K562 (cell line): ENCODE results near the gene NKX6-2. TPM values are rescaled to one million over a fixed set of nuclear protein-coding genes. Genes with fewer than 3 reads are reported as not detected.

Experiments
- ATAC-seq: fragments of 200-7000 bp; cut with Tn5 transposase; 3 replicates; pipeline ENCODE4 v1.9.1; 2020; ENCODE audit warnings: moderate library complexity
- BruUV-seq: library from RNA; stranded (reverse); fragments of 400-500 nt; replicated peaks from 2 replicates; lab custom pipeline; 2021; lab: Mats Ljungman, UMichigan
- CTCF ChIA-PET: fragments of 300-600 bp; formaldehyde crosslinking; extraction: SDS; loops from one replicate; lab custom pipeline; 2021; ENCODE audit warnings: low intra/inter-chr PET ratio; lab: Yijun Ruan, JAX
- POLR2A ChIA-PET: fragments of 300-600, 350-650 bp; sonication (Branson Sonifier 250); formaldehyde crosslinking; extraction: SDS; loops from one replicate; lab custom pipeline; 2021; ENCODE audit warnings: antibody characterized with exemption, inconsistent platforms; lab: Yijun Ruan, JAX
- DNase-seq, 4 experiments: peaks; one replicate each; pipeline versions ENCODE4 v3.0.0 to v3.0.0-alpha.2; 2011 to 2018; ENCODE audit warnings: low spot score in 3 of 4, mixed read lengths in 3 of 4; ENCODE audit errors: extremely low read depth in 1 of 4
- FAIRE-seq: peaks from 2 replicates; lab custom pipeline; 2011; peaks lifted over from hg19 to GRCh38; lab: Jason Lieb, UNC
- H2AFZ ChIP-seq: 2 replicates; pipeline ENCODE4 v1.6.0; 2011; ENCODE audit warnings: low read depth, low read length, control low read depth, inconsistent platforms
- H3K27ac ChIP-seq: fragments of 200-600 bp; 3 replicates; pipeline ENCODE4 v1.8.0; 2011; ENCODE audit warnings: low read depth, mild to moderate bottlenecking, control low read depth, inconsistent platforms, low read length, moderate library complexity, mixed read lengths; ENCODE audit errors: extremely low read depth
- H3K27me3 ChIP-seq, 2 experiments: fragments of 300-600 bp in 1 of 2; 2 replicates in 1 of 2; 3 replicates in 1 of 2; pipeline versions ENCODE4 v1.6.0 to v1.8.0; 2011; ENCODE audit warnings: inconsistent platforms in 2 of 2, low read length in 2 of 2, mild to moderate bottlenecking in 1 of 2, mixed read lengths in 1 of 2, moderate library complexity in 1 of 2; ENCODE audit not compliant: control insufficient read depth in 2 of 2, insufficient read depth in 2 of 2
- H3K36me3 ChIP-seq: fragments of 300-600 bp; 3 replicates; pipeline ENCODE4 v1.8.0; 2011; ENCODE audit warnings: mild to moderate bottlenecking, low read length, inconsistent platforms; ENCODE audit not compliant: control insufficient read depth, insufficient read depth
- H3K4me1 ChIP-seq, 2 experiments: fragments of 200-600 bp in 1 of 2; replicated peaks in 1 of 2; 2 replicates in 1 of 2; 3 replicates in 1 of 2; pipeline versions ENCODE4 v1.5.1 to v1.8.0; 2011; ENCODE audit warnings: inconsistent platforms in 2 of 2, low read length in 2 of 2, mild to moderate bottlenecking in 1 of 2, mixed read lengths in 1 of 2, moderate library complexity in 1 of 2; ENCODE audit not compliant: control insufficient read depth in 2 of 2, insufficient read depth in 2 of 2
- H3K4me2 ChIP-seq: 2 replicates; pipeline ENCODE4 v1.6.1; 2011; ENCODE audit warnings: low read length, control low read depth, inconsistent platforms, mixed read lengths; ENCODE audit not compliant: insufficient read depth
- H3K4me3 ChIP-seq: fragments of 200-600 bp; sonication (generic), shearing (Covaris generic); 2 replicates; pipeline ENCODE4 v1.5.1; 2016; ENCODE audit warnings: control low read depth, inconsistent platforms
- H3K79me2 ChIP-seq: fragments of 200-600 bp; 3 replicates; pipeline ENCODE4 v1.8.0; 2011; ENCODE audit warnings: low read length, inconsistent platforms; ENCODE audit not compliant: control insufficient read depth, insufficient read depth
- H3K9ac ChIP-seq, 2 experiments: 2 replicates each; pipeline versions ENCODE4 v1.6.0 to v1.6.1; 2011; ENCODE audit warnings: low read depth in 2 of 2, low read length in 2 of 2, control low read depth in 1 of 2, inconsistent platforms in 1 of 2, mild to moderate bottlenecking in 1 of 2, mixed read lengths in 1 of 2; ENCODE audit not compliant: insufficient read depth in 1 of 2
- H3K9me1 ChIP-seq: one replicate; pipeline ENCODE4 v1.6.0; 2011; ENCODE audit warnings: inconsistent platforms, mild to moderate bottlenecking, low read length, moderate library complexity; ENCODE audit not compliant: control insufficient read depth, insufficient read depth
- H3K9me3 ChIP-seq: replicated peaks from 2 replicates; pipeline ENCODE4 v1.5.1; 2011; ENCODE audit warnings: low read depth, low read length, inconsistent platforms; ENCODE audit not compliant: control insufficient read depth, insufficient read depth
- H4K20me1 ChIP-seq: replicated peaks from 2 replicates; pipeline ENCODE4 v1.6.1; 2011; ENCODE audit warnings: low read length, inconsistent platforms, mixed read lengths; ENCODE audit not compliant: control insufficient read depth, insufficient read depth
- CAMTA2 ChIP-seq: fragments of 250-450 bp; sonication (Bioruptor Pico); conservative IDR thresholded peaks from 2 replicates; pipeline ENCODE4 v1.5.1; 2022
- CEBPG ChIP-seq, 3 experiments: fragments of 200-800 bp in 1 of 3; sonication (Bioruptor generic) in 1 of 3; sonication (generic) in 1 of 3; formaldehyde crosslinking in 1 of 3; IDR thresholded peaks in 2 of 3; conservative IDR thresholded peaks in 1 of 3; 2 replicates each; pipeline versions ENCODE4 v1.6.1 to v1.8.0; 2016 to 2022; ENCODE audit warnings: missing compliant biosample characterization in 2 of 3, missing genetic modification characterization in 2 of 3, mild to moderate bottlenecking in 1 of 3, missing genetic modification reagents in 1 of 3
- CTBP1 ChIP-seq: fragments of 450-650 bp; IDR thresholded peaks from 2 replicates; pipeline ENCODE4 v1.6.1; 2016; ENCODE audit warnings: borderline replicate concordance
- HCFC1 ChIP-seq: IDR thresholded peaks from 2 replicates; pipeline ENCODE4 v1.6.1; 2012; ENCODE audit warnings: low read depth, low read length, improper control_type of control experiment
- HLTF ChIP-seq: fragments of 450-650 bp; IDR thresholded peaks from 2 replicates; pipeline ENCODE4 v1.6.1; 2016
- HMBOX1 ChIP-seq: sonication (generic); IDR thresholded peaks from 2 replicates; pipeline ENCODE4 v1.6.1; 2016
- IRF9 ChIP-seq: fragments of 450-650 bp; IDR thresholded peaks from 2 replicates; pipeline ENCODE4 v1.6.1; 2016; ENCODE audit warnings: missing biosample characterization, missing genetic modification characterization
- KAT8 ChIP-seq: fragments of 450-650 bp; IDR thresholded peaks from 2 replicates; pipeline ENCODE4 v1.6.1; 2016; ENCODE audit warnings: low read depth, mild to moderate bottlenecking
- PHTF2 ChIP-seq: fragments of 250-450 bp; sonication (Bioruptor Pico); IDR thresholded peaks from 2 replicates; pipeline ENCODE4 v1.5.0; 2021; ENCODE audit warnings: mild to moderate bottlenecking
- PREB ChIP-seq: sonication (generic); formaldehyde crosslinking; IDR thresholded peaks from 2 replicates; pipeline ENCODE4 v1.8.1; 2023; ENCODE audit warnings: mild to moderate bottlenecking, missing genetic modification reagents
- PYGO2 ChIP-seq: fragments of 450-650 bp; IDR thresholded peaks from 2 replicates; pipeline ENCODE4 v1.6.1; 2016; ENCODE audit warnings: mild to moderate bottlenecking, missing genetic modification characterization, moderate library complexity, missing compliant biosample characterization
- STAT5A ChIP-seq: IDR thresholded peaks from 2 replicates; pipeline ENCODE4 v1.6.1; 2012; ENCODE audit warnings: low read length, inconsistent platforms, borderline replicate concordance
- TCF7 ChIP-seq: sonication (generic); IDR thresholded peaks from 2 replicates; pipeline ENCODE4 v1.6.1; 2016; ENCODE audit warnings: antibody characterized with exemption, borderline replicate concordance
- ZNF551 ChIP-seq: fragments of 250-450 bp; sonication (Bioruptor Pico); IDR thresholded peaks from 2 replicates; pipeline ENCODE4 v1.5.0; 2021; ENCODE audit warnings: mild to moderate bottlenecking, moderate library complexity
- WGBS: fragments of 100-300 bp; shearing (Covaris generic); methylation state at CpG from one replicate; pipeline ENCODE4 v1.1.6; 2016; ENCODE audit warnings: low coverage, mixed read lengths; ENCODE audit not compliant: insufficient coverage; ENCODE audit errors: missing lambda C conversion rate; 5-methylcytosine and 5-hydroxymethylcytosine counted together
- in situ Hi-C: fragments of 300-500 bp; cut with MboI; formaldehyde crosslinking; loops from 4 replicates; pipeline ENCODE4 v1.15.0; 2018; ENCODE audit warnings: inconsistent platforms, mixed read lengths
- intact Hi-C: fragments of 100-400 bp; cut with micrococcal nuclease; formaldehyde crosslinking; loops from 2 replicates; pipeline ENCODE4 v1.14.2; 2022
- polyA plus RNA-seq, 8 experiments: library from polyadenylated mRNA; depleted of rRNA in 4 of 8; stranded (reverse) in 5 of 8; unstranded in 3 of 8; fragments of >200 nt; fragmentation: Nextera tagmentation in 2 of 8; fragmentation: Illumina TruSeq in 1 of 8; extraction: Ambion mirVana in 2 of 8; extraction: Trizol in 1 of 8; gene quantifications; 2 replicates each; pipeline versions ENCODE4 v1.2.1 to v1.2.3, GENCODE V29; 2011 to 2014; ENCODE audit warnings: inconsistent platforms in 1 of 8, missing spikeins in 1 of 8
- total RNA-seq, 7 experiments: library from RNA; depleted of rRNA in 6 of 7; stranded (reverse); fragments of >200 nt in 6 of 7; fragmentation: Illumina TruSeq in 2 of 7; extraction: Trizol in 2 of 7; gene quantifications; 2 replicates each; pipeline versions ENCODE4 v1.2.1 to v1.2.3, GENCODE V29; 2011 to 2021; ENCODE audit warnings: low replicate concordance in 1 of 7
- TF ChIP-seq, protein P1 (sequence below): fragments of 250-450 bp; sonication (Bioruptor Pico); IDR thresholded peaks from 2 replicates; pipeline ENCODE4 v1.8.0; 2021; ENCODE audit warnings: borderline replicate concordance, mild to moderate bottlenecking, moderate library complexity; ENCODE audit not compliant: poor library complexity, severe bottlenecking
- TF ChIP-seq, protein P2 (sequence below): fragments of 450-650 bp; IDR thresholded peaks from 2 replicates; pipeline ENCODE4 v1.6.1; 2017; ENCODE audit warnings: antibody characterized with exemption
- TF ChIP-seq, protein P3 (sequence below): sonication (generic); formaldehyde crosslinking; IDR thresholded peaks from 2 replicates; pipeline ENCODE4 v1.8.1; 2023; ENCODE audit warnings: mild to moderate bottlenecking, missing genetic modification reagents, moderate library complexity

Gene NKX6-2
- total and polyA plus RNA-seq, 9 of the 15 experiments (the other 6 are each of a cell fraction or from before 2014, with no cell fraction given), result 1.0 to 1.6 TPM; not detected in 7

- intact Hi-C loops, result no loop called here
- BruUV-seq, result no TSS peak
- Histone ChIP-seq H3K4me2 (no peak overlapping the region), H3K27ac (no peak overlapping the region), H3K9me1 (no peaks in the 10 kb centered on the region), H3K4me3 (no peak overlapping the region), H3K9me3 (no peaks in the 10 kb centered on the region), H3K36me3 (no peaks in the 10 kb centered on the region), H3K27me3 (no peaks in the 10 kb centered on the region), H3K4me1 (peaks cover 0 to 5% of the 10 kb centered on the region in 2 experiments; a peak in 2 of 5 replicates), H3K79me2 (no peaks in the 10 kb centered on the region), H2AFZ (no peak overlapping the region), H4K20me1 (no peaks in the 10 kb centered on the region), H3K9ac (no peak overlapping the region)
- ChIA-PET POLR2A (no interaction called here), CTCF (no interaction called here)
- DNase-seq (no peak), FAIRE-seq (no peak), ATAC-seq (no peak)
- 52% methylated on average over 6 of the region's 17 CpGs for WGBS
- TF ChIP-seq, protein P1, sequence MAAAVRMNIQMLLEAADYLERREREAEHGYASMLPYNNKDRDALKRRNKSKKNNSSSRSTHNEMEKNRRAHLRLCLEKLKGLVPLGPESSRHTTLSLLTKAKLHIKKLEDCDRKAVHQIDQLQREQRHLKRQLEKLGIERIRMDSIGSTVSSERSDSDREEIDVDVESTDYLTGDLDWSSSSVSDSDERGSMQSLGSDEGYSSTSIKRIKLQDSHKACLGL (CRISPR knock-in tag), result no peak
- TF ChIP-seq, protein P2, sequence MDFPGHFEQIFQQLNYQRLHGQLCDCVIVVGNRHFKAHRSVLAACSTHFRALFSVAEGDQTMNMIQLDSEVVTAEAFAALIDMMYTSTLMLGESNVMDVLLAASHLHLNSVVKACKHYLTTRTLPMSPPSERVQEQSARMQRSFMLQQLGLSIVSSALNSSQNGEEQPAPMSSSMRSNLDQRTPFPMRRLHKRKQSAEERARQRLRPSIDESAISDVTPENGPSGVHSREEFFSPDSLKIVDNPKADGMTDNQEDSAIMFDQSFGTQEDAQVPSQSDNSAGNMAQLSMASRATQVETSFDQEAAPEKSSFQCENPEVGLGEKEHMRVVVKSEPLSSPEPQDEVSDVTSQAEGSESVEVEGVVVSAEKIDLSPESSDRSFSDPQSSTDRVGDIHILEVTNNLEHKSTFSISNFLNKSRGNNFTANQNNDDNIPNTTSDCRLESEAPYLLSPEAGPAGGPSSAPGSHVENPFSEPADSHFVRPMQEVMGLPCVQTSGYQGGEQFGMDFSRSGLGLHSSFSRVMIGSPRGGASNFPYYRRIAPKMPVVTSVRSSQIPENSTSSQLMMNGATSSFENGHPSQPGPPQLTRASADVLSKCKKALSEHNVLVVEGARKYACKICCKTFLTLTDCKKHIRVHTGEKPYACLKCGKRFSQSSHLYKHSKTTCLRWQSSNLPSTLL, result no peak
- TF ChIP-seq HMBOX1 (no peak), IRF9 (tag) (no peak), PREB (CRISPR knock-in tag) (no peak), KAT8 (no peak), ZNF551 (CRISPR knock-in tag) (no peak), PYGO2 (tag) (no peak), PHTF2 (CRISPR knock-in tag) (no peak), HLTF (no peak), STAT5A (no peak), HCFC1 (no peak), CTBP1 (no peak), CEBPG (CRISPR knock-in tag; IDR thresholded peaks at IDR 0.05) (no peak), CEBPG (tag; conservative IDR thresholded peaks at IDR 0.05 in 1 of 2, IDR thresholded peaks at IDR 0.05 in 1 of 2) (no peak), CAMTA2 (CRISPR knock-in tag) (no peak), TCF7 (no peak)
- TF ChIP-seq, protein P3, sequence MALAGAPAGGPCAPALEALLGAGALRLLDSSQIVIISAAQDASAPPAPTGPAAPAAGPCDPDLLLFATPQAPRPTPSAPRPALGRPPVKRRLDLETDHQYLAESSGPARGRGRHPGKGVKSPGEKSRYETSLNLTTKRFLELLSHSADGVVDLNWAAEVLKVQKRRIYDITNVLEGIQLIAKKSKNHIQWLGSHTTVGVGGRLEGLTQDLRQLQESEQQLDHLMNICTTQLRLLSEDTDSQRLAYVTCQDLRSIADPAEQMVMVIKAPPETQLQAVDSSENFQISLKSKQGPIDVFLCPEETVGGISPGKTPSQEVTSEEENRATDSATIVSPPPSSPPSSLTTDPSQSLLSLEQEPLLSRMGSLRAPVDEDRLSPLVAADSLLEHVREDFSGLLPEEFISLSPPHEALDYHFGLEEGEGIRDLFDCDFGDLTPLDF (CRISPR knock-in tag), result no peak
- in situ Hi-C loops, result no loop called here
Measured at GRCh38 chr10:132745511-132745910, 40.4 kb downstream of the NKX6-2 start.
